Neural cell (in vitro differentiated cells): ENCODE data around the gene UMOD.

Source experiments
- CTCF ChIP-seq: fragments of 450-650 bp; IDR thresholded peaks from 2 replicates; pipeline ENCODE4 v1.5.1; 2014; ENCODE audit warnings: antibody characterized with exemption, mild to moderate bottlenecking, moderate library complexity; ENCODE audit not compliant: poor library complexity, severe bottlenecking
- EZH2 ChIP-seq: fragments of 200-600, 300-800 bp; shearing (Covaris generic), sonication (generic); IDR thresholded peaks from 2 replicates; pipeline ENCODE4 v1.6.1; 2014; ENCODE audit warnings: antibody characterized with exemption, low read length, borderline replicate concordance, mild to moderate bottlenecking; ENCODE audit not compliant: insufficient read depth, poor library complexity, severe bottlenecking
- POLR2AphosphoS5 ChIP-seq: IDR thresholded peaks from 2 replicates; pipeline ENCODE4 v1.6.1; 2012
- REST ChIP-seq: IDR thresholded peaks from 2 replicates; pipeline ENCODE4 v1.6.1; 2012; ENCODE audit warnings: borderline replicate concordance
- SMC3 ChIP-seq: fragments of 450-650 bp; conservative IDR thresholded peaks from 2 replicates; pipeline ENCODE4 v1.6.1; 2014; ENCODE audit warnings: antibody characterized with exemption, mild to moderate bottlenecking, moderate library complexity; ENCODE audit not compliant: poor library complexity

- TF ChIP-seq CTCF (peak; percentile 73), POLR2AphosphoS5 (no peak), EZH2 (no peak), REST (no peak), SMC3 (peak; percentile 83)
Observed at GRCh38 chr16:20385844-20386832, 33.6 kb upstream of the UMOD start.
